T-helper 1 cell treated with Interleukin-12 subunit alpha and Interleukin-12 subunit beta and Interleukin-4 antibody, amounts not matched to agents 30 μg/mL and 1 μg/mL, for 36 hours (primary cell): Measurements from ENCODE around the gene UBE2I.
A peak's percentile ranks its signal among the peaks of the same experiment; 100 is the strongest.

ENCODE experiments used
- H3K27ac Mint-ChIP-seq: one replicate; pipeline ENCODE4 v1.8.0; 2021; ENCODE audit warnings: mild to moderate bottlenecking, mixed read lengths
- H3K27me3 Mint-ChIP-seq: one replicate; pipeline ENCODE4 v1.8.0; 2021; ENCODE audit warnings: low read depth, mixed read lengths
- H3K36me3 Mint-ChIP-seq: one replicate; pipeline ENCODE4 v1.8.0; 2021; ENCODE audit warnings: low read depth, mixed read lengths
- H3K4me1 Mint-ChIP-seq: one replicate; pipeline ENCODE4 v1.8.0; 2021; ENCODE audit warnings: low read depth, mixed read lengths
- H3K4me3 Mint-ChIP-seq: one replicate; pipeline ENCODE4 v1.8.0; 2021; ENCODE audit warnings: mild to moderate bottlenecking, moderate library complexity, mixed read lengths
- H3K9me3 Mint-ChIP-seq: one replicate; pipeline ENCODE4 v1.8.0; 2021; ENCODE audit warnings: mixed read lengths

The UBE2I gene

DNA sequence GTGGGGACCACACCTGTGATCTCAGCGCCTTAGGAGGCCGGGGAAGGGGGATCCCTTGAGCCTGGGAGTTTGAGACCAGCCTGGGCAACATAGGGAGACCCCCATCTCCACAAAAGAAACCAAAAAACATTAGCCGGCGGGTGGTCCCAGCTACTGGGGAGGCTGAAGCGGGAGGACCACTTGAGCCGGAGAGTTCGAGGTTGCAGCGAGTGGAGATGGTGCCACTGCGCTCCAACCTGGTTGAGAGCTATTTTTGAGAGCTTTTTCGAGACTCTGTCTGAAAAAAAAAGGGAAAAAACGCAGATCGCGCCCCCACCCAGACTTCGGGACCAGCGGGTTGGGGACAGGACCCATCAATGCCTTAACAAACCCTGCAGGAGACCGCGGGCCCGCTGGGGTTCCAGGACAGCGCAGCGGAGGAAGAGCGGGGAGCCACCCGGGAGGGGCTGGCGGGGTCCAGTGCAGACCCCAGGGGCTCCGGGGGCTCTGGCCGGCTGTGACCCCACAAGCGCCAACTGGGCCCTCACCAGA lies 23.2 kb downstream of the UBE2I start:
- Mint-ChIP-seq H3K9me3 (no peaks in the 10 kb centered on the region), H3K27me3 (peaks cover 34% of the 10 kb centered on the region), H3K36me3 (no peaks in the 10 kb centered on the region), H3K27ac (no peak overlapping the region), H3K4me3 (peak overlapping the region; percentile 55), H3K4me1 (peaks cover 9% of the 10 kb centered on the region)

DNA sequence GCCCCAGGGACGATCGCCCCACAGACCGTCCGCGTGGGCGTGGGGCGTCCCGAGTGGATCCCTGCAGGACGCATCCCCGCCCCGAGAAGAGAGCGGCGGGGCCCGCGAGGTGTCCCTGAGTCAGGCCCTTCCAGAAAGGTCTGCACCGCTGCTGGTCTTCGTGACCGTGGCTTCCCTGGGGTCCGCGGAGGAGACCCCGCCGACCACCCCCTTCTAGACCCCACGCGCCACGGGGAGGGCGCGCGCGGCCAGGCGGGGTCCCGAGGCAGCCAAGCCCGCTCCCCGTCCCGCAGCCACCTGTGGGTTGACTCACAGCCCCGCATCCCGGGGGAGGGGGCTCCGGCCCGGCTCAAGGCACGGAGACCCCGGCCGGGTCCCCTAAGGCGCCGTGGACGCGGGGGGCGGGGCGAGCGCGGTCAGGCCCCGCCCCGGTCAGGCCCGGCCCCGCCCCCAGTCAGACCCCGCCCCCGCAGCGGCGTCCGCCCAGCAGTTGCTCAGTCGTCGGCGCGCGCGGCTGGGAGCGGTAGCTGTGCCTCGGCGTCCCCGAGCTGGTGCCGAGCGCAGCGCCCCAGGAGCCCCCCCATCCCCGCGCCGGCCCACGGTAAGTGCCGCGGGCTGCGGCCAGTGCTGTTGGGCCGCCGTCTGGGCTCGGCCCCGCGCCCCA lies 23.8 kb downstream of the UBE2I start, which contains the start of gene BAIAP3:
Gene BAIAP3, plus strand, starts transcription at position 497 of the 664 bp plus-strand sequence. CDS start 4,905 bp downstream, outside the sequence.
- Mint-ChIP-seq H3K4me1 (peaks cover 9% of the 10 kb centered on the region), H3K9me3 (no peaks in the 10 kb centered on the region), H3K4me3 (peak within 1 kb of the TSS; percentile 55), H3K27me3 (peaks cover 34% of the 10 kb centered on the region), H3K36me3 (no peaks in the 10 kb centered on the region), H3K27ac (no peak within 1 kb of the TSS)

GRCh38 chr16:1333854-1334700 lies 24.6 kb downstream of the UBE2I start:
- H3K27ac Mint-ChIP-seq, result no peak overlapping the region
- H3K36me3 Mint-ChIP-seq, result no peaks in the 10 kb centered on the region
- no peaks in the 10 kb centered on the region for H3K9me3 Mint-ChIP-seq
- H3K4me3 Mint-ChIP-seq, result no peak overlapping the region
- H3K27me3 Mint-ChIP-seq, result peaks cover 34% of the 10 kb centered on the region
- peaks cover 9% of the 10 kb centered on the region for H3K4me1 Mint-ChIP-seq

- Mint-ChIP-seq H3K36me3 (no peaks in the 10 kb centered on the region), H3K27me3 (peaks cover 34% of the 10 kb centered on the region), H3K4me1 (peaks cover 9% of the 10 kb centered on the region), H3K9me3 (no peaks in the 10 kb centered on the region), H3K4me3 (no peak overlapping the region), H3K27ac (no peak overlapping the region)
Observed at GRCh38 chr16:1334739-1335138, 25.3 kb downstream of the UBE2I start.

- Mint-ChIP-seq H3K27ac (no peak overlapping the region), H3K4me3 (no peak overlapping the region), H3K36me3 (no peaks in the 10 kb centered on the region)
Observed at GRCh38 chr16:1335211-1335971, 26.0 kb downstream of the UBE2I start.

GRCh38 chr16:1335996-1336395 lies 26.6 kb downstream of the UBE2I start:
- no peaks in the 10 kb centered on the region for H3K36me3 Mint-ChIP-seq
- H3K4me3 Mint-ChIP-seq, result no peak overlapping the region
- H3K4me1 Mint-ChIP-seq, result peaks cover 9% of the 10 kb centered on the region
- H3K27ac Mint-ChIP-seq, result no peak overlapping the region
- H3K9me3 Mint-ChIP-seq, result no peaks in the 10 kb centered on the region
- H3K27me3 Mint-ChIP-seq, result peaks cover 34% of the 10 kb centered on the region

More at GRCh38 chr16:1335211-1335971, 26.0 kb downstream of the UBE2I start:
- no peaks in the 10 kb centered on the region for H3K9me3 Mint-ChIP-seq
- H3K27me3 Mint-ChIP-seq, result peaks cover 34% of the 10 kb centered on the region
- peaks cover 9% of the 10 kb centered on the region for H3K4me1 Mint-ChIP-seq

GRCh38 chr16:1336619-1337018 lies 27.2 kb downstream of the UBE2I start:
- H3K9me3 Mint-ChIP-seq, result no peaks in the 10 kb centered on the region
- H3K27ac Mint-ChIP-seq, result no peak overlapping the region
- H3K4me1 Mint-ChIP-seq, result peaks cover 8% of the 10 kb centered on the region
- no peaks in the 10 kb centered on the region for H3K36me3 Mint-ChIP-seq
- peaks cover 33% of the 10 kb centered on the region for H3K27me3 Mint-ChIP-seq
- H3K4me3 Mint-ChIP-seq, result no peak overlapping the region

GRCh38 chr16:1337486-1337885 lies 28.1 kb downstream of the UBE2I start:
- Mint-ChIP-seq H3K4me3 (no peak overlapping the region), H3K27ac (no peak overlapping the region), H3K9me3 (no peaks in the 10 kb centered on the region), H3K4me1 (peaks cover 5% of the 10 kb centered on the region), H3K27me3 (peaks cover 25% of the 10 kb centered on the region), H3K36me3 (no peaks in the 10 kb centered on the region)

GRCh38 chr16:1338119-1338730 lies 28.8 kb downstream of the UBE2I start:
- Mint-ChIP-seq H3K4me3 (no peak overlapping the region), H3K36me3 (no peaks in the 10 kb centered on the region), H3K27ac (no peak overlapping the region), H3K9me3 (no peaks in the 10 kb centered on the region), H3K27me3 (peaks cover 21% of the 10 kb centered on the region), H3K4me1 (peaks cover 8% of the 10 kb centered on the region)

DNA sequence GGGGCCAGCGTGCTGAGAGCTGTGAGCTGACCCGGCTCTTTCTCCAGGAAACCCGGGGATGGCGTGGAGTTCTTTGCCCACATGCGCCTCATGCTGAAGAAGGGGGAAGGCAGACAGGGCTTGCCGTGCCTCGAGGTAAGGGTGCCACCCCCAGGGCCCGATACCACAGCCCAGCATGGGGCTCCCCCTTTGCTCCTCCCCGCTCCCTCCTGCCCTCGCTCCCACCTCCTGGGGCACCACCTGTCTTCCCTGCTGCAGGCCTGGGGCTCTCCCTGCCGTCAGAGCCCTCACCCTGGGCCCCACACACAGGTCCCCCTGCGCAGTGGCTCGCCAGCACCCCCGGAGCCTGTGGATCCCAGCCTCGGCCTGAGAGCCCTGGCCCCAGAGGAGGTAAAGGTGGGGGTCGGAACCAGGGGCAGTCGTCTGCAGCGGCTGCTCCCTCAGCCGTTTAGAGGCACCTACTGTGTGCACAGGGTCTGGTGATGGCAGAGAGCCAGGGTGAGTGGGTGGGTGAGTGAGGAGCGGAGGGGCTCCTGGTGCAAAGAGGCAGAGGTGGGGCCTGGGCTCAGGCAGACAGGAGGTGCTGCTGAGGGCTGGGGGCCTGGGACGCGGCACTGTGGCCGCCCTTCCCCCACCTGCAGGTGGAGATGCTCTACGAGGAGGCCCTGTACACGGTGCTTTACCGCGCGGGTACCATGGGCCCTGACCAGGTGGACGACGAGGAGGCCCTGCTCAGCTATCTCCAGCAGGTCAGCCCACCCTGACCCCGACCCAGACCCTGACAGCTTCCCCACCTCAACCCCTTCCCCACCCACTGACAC lies 29.6 kb downstream of the UBE2I start:
- Mint-ChIP-seq H3K27ac (no peak overlapping the region), H3K9me3 (no peaks in the 10 kb centered on the region), H3K27me3 (peaks cover 21% of the 10 kb centered on the region), H3K4me1 (peaks cover 12% of the 10 kb centered on the region), H3K36me3 (no peaks in the 10 kb centered on the region), H3K4me3 (no peak overlapping the region)

DNA sequence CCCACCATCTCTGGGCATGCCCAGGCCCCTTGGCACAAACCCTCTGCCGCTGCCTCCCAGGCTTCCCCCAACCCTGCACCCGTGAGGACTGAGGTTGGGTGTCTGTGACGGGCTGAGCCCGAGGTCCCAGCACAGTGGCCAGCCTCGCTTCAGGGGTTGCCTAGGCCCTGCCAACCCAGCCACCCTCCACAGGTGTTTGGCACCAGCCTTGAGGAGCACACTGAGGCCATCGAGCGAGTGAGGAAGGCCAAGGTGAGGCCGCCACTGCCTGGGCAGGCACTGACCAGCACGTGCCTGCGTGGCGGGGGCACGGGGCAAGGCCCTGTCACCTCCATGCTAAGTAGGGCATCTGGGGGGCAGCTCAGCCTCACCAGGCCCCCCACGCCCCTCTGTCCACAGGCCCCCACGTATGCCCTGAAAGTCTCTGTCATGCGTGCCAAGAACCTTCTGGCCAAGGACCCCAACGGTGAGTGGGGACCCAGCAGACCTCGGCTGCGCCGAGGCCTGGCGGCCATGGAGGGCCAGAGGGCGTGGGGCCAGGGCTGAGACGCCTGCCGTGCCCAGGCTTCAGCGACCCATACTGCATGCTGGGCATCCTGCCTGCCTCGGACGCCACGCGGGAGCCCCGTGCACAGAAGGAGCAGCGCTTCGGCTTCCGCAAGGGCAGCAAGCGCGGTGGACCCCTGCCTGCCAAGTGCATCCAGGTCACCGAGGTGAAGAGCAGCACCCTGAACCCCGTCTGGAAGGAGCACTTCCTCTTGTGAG lies 31.5 kb downstream of the UBE2I start:
- H3K36me3 Mint-ChIP-seq, result no peaks in the 10 kb centered on the region
- H3K4me3 Mint-ChIP-seq, result no peak overlapping the region
- peaks cover 9% of the 10 kb centered on the region for H3K27me3 Mint-ChIP-seq

DNA sequence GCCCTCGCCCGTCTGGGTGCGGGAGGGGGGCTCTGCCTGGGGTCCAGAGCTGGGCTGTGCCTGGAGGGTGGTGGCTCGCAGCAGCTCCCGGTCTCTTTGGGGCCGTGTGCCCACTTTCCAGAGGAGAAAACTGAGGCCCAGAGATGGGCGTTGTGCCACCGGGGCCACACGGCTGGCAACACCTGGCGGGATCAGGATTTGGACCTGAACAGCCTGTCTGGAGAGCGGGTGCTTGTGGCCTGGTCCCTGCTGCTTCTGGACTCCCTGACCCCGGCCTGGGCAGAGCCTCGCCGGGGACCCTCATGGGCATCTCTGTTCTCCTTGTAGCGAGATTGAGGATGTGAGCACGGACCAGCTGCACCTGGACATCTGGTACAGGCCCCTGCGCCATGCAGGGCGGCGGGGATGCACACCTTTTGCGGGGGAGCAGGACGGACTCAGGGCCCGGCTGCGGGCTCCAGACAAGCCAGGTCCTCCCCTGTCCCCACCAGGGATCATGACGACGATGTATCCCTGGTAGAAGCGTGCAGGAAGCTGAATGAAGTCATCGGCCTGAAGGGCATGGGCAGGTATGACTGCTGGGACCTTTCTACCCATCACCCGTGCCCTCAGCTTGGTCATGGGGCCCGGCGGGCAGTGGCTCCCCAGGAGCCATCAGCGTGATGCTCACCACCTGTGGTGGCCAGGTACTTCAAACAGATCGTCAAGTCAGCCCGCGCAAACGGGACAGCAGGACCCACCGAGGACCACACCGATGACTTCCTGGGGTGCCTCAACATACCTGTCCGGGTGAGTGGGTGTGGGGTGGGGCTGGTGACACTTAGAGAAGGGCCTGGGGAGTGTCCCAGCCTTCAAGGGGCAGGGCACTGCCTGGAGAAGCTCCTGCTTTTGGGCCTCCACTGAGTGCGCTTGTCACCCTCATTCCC lies 32.3 kb downstream of the UBE2I start:
- Mint-ChIP-seq H3K27me3 (peaks cover under 1% of the 10 kb centered on the region), H3K36me3 (no peaks in the 10 kb centered on the region), H3K4me3 (no peak overlapping the region), H3K9me3 (no peaks in the 10 kb centered on the region), H3K27ac (no peak overlapping the region), H3K4me1 (peaks cover 10% of the 10 kb centered on the region)

More for the DNA sequence above, 31.5 kb downstream of the UBE2I start:
- no peak overlapping the region for H3K27ac Mint-ChIP-seq
- H3K4me1 Mint-ChIP-seq, result peaks cover 12% of the 10 kb centered on the region
- H3K9me3 Mint-ChIP-seq, result no peaks in the 10 kb centered on the region
